Activated CD4-positive, alpha-beta T cell treated with anti-CD3 and anti-CD28 coated beads for 48 hours (primary cell): ENCODE results near the gene PRDM2.

Source experiments
- DNase-seq: peaks from one replicate; pipeline ENCODE4 v3.0.0-alpha.2; 2020

PRDM2 gene

GRCh38 chr1:13766592-13767564 is 66.9 kb downstream of the PRDM2 start:
- no peak for DNase-seq

DNA sequence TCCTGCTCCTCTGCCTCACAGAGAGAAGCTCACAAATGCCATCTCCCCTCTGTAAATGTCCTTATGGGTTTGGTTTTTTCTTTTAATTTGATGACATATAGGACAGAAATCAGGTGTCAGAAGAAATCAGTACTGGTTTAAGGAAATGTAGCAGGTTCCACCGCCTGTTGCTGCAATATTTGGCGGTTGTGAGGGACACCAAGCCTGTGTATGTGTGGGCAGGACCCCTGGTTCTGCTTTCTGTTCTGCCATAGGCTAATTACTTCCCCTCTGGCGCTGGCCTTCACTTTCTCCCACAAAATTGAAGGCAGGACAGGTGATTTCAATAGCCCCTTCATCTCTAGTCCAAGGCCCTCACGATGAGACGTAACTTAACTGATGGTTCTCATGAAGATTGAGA is 69.2 kb downstream of the PRDM2 start:
- no peak for DNase-seq

DNA sequence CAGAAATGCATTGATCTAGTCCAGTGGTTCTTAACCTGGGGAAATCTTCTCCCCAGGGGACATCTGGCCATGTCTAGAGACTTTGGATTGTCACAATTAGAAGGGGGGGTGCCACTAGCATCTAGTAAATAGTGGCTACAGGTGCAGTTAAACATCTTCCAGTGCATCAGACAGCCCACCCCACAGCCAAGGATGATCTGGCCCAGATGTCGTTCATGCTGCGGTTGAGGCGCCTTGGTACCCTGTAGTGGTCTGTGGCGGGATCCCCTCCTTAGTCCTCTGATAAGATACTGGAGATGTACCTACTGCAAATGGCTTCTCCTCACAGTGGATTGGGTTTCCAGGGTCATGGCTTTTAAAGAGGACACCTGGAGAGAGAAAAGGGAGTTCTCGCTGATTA is 69.8 kb downstream of the PRDM2 start:
- no peak for DNase-seq

GRCh38 chr1:13770743-13771142 is 70.8 kb downstream of the PRDM2 start:
- DNase-seq, result no peak

DNA sequence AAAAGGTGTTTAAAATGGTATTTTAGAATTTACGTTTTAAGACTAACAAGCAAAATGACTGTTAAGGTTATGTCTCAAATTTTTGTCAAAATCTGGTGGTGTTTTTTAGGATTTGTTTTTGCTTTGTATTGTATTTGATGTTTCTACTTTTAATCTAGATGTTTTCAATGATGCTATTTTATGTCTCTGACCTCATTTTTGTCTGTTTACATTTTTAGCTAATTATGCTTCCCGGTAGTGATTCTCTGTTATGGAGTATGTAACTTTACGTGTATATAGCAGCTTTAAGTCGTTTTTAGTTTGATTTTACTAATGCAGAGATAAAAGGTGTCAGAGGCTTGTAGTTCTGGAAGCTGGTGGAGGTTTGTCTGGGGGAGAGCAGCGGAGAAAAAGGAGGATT is 71.8 kb downstream of the PRDM2 start:
- no peak for DNase-seq

DNA sequence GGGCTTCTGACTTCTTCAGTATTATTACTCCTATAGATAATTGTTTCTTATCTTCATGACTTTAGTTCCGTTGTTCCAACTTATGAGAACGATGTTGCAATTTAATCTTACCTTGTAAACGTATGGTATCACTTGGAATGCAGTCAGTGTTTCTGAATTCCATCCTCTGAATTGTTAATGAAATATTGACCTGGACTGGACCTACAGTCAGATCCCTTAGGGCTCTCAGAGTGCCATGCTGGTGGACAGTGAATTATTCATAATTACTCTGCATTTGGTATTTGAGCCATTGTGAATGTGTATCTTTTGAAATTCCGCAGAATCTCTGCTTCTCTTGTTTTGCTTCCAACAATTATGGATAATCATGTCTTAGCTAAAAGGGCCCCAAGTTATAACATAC is 72.3 kb downstream of the PRDM2 start:
- no peak for DNase-seq

DNA sequence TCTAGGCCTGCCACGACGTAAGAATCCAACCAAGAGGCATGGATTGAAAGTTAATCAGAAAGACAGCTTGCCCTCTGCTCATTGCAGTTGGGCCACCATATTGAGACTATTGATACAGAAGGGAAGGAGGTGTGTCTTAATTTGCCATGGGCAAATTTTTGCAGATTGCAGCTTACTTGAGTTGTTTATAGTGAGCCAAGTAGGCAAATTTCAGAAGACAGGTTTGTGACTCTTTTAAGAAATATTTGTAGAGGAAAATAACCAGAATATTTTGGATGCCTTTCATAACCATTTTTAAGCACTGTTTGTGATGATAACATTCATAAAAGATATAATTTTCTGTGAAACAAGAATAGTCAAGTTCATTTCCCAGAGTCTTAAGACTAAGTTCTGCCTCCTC is 74.1 kb downstream of the PRDM2 start:
- DNase-seq, result no peak

GRCh38 chr1:13775459-13775858 is 75.5 kb downstream of the PRDM2 start:
- no peak for DNase-seq

- no peak for DNase-seq
These were observed 75.9 kb downstream of the PRDM2 start for GRCh38 chr1:13775916-13776315.

- no peak for DNase-seq
These were observed 78.4 kb downstream of the PRDM2 start for GRCh38 chr1:13778431-13778830.

DNA sequence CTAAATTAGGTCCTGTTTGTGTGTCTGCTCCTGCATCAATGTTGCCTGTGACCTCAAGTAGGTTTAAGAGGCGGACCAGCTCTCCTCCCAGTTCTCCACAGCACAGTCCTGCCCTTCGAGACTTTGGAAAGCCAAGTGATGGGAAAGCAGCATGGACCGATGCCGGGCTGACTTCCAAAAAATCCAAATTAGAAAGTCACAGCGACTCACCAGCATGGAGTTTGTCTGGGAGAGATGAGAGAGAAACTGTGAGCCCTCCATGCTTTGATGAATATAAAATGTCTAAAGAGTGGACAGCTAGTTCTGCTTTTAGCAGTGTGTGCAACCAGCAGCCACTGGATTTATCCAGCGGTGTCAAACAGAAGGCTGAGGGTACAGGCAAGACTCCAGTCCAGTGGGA is 79.9 kb downstream of the PRDM2 start:
- no peak for DNase-seq

DNA sequence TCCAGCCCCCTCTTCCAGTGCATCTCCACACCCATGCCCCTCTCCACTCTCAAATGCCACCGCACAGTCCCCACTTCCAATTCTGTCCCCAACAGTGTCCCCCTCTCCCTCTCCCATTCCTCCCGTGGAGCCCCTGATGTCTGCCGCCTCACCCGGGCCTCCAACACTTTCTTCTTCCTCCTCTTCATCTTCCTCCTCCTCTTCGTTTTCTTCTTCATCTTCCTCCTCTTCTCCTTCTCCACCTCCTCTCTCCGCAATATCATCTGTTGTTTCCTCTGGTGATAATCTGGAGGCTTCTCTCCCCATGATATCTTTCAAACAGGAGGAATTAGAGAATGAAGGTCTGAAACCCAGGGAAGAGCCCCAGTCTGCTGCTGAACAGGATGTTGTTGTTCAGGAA is 80.8 kb downstream of the PRDM2 start:
- DNase-seq, result no peak

DNA sequence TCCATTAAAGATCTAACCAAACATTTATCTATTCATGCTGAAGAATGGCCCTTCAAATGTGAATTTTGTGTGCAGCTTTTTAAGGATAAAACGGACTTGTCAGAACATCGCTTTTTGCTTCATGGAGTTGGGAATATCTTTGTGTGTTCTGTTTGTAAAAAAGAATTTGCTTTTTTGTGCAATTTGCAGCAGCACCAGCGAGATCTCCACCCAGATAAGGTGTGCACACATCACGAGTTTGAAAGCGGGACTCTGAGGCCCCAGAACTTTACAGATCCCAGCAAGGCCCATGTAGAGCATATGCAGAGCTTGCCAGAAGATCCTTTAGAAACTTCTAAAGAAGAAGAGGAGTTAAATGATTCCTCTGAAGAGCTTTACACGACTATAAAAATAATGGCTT is 81.2 kb downstream of the PRDM2 start:
- no peak for DNase-seq

GRCh38 chr1:13781907-13782633 is 82.1 kb downstream of the PRDM2 start:
- no peak for DNase-seq

GRCh38 chr1:13782634-13783360 is 82.8 kb downstream of the PRDM2 start:
- DNase-seq, result no peak

DNA sequence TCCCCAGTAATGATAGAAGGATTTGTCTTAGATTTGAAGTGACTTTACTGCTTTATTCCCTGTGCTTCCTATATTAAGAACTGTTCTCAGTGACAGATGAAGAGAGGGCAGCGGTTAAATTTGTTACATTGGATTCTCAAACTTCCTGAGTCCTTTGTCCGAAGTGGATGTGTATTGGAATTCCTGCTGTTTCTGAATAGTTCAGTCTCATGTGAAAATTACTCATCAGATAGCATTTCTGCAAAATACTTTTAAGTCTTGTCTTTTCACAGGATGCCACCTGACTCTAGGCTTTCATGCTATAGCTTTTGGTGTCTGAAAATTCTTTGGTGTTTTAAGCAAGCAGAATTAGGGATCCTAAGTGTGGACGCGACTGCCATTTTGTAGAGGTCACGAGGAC is 83.6 kb downstream of the PRDM2 start:
- no peak for DNase-seq

DNA sequence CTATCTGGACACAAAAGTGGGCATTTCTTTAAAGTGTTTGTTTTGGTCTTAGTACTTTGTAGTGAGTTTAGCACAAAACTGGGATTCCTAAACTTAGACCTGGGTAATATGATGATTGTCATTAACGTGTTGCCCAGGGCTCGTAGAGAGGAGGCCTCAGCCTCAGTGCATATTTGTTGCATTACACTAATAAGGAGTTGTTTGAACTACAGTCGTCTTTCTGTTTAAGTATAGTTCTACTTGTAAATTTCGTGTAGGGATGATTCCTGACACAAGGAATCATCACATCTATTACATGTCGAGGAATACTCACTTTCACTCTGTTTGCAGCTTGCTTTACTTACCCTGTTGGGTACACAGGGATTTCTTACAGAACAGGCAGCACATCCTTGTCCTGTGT is 85.0 kb downstream of the PRDM2 start:
- no peak for DNase-seq

DNA sequence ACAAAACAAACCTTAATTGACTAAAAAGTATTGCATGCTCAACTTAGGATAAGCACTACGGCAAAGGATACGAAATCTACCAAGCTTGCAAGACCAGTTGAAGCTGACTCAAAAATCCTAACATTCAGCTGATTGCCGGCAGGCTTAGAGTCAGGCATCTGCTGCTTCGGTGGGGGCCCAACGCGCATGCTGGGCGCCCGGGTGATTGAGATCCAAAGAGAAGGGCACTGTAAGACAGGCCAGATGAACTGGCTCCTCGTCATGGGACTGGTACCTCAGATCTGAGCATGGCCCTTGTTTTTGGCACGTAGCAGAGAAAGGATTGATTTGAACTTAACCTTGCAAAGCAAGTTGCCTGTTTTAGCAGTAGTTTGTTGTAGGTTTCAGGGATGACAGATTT is 86.6 kb downstream of the PRDM2 start:
- DNase-seq, result no peak

- DNase-seq, result no peak
These were observed 88.8 kb downstream of the PRDM2 start for GRCh38 chr1:13788795-13789194.

DNA sequence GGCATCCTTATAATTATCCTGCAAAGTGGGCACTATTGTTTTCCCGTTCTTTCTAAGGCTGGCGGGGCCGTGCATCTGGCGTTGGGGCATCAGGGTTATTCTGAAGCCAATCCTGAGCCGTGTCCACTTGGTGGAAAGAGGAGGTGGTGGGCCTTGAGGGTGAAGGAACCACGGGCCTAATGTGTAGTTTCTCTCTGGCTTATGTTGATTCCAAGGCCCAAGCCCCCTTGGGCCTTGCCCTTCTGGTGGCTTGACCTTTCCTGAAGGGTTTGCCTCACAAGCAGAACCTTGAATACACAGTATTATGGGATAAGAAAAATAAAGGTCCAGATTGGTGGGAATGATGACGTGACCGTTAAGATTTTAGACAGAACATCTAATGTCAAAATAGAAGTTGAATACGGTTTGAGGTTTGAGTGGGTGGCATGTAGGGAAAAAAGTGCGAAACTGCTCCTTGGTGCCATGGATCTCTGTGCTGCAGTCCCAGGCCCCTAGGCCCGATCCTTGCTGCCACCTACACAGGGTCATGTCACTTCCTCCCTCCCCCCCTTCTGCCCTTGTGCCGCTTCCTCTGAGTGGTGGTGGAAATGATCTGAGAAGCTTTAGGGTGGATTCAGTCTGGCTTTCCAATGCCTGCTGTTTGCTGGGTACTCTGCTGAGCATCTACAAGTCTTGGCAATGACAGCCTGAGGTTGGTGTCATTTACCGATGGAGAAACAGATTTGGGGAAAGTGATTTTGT is 90.5 kb downstream of the PRDM2 start:
- no peak for DNase-seq

- no peak for DNase-seq
These were observed 92.4 kb downstream of the PRDM2 start for GRCh38 chr1:13792419-13792818.

- no peak for DNase-seq
These were observed 93.2 kb downstream of the PRDM2 start for GRCh38 chr1:13793088-13793730.
